ENCODE data around the gene FXYD4.
A peak's percentile ranks its signal among the peaks of the same experiment; 100 is the strongest.

The FXYD4 gene

GRCh38 chr10:43407148-43407575 is 35.7 kb downstream of the FXYD4 start:
- Histone ChIP-seq H3K4me3 (ENCODE audit: low read length) (peak overlapping the region; percentile 79), H3K27ac (ENCODE audit: low read depth, low read length) (peak overlapping the region; percentile 99), H3K4me1 (ENCODE audit: control insufficient read depth, insufficient read depth, low read length) (peaks cover 11% of the 10 kb centered on the region), H3K9ac (ENCODE audit: low read length) (peak overlapping the region; percentile 49), H3K27me3 (ENCODE audit: control insufficient read depth, insufficient read depth, low read length) (no peaks in the 10 kb centered on the region), H3K36me3 (ENCODE audit: control insufficient read depth, insufficient read depth, low read length) (no peaks in the 10 kb centered on the region)

- H3K27ac ChIP-seq (ENCODE audit: low read depth, low read length): peak overlapping the region; percentile 99
- H3K36me3 ChIP-seq (ENCODE audit: control insufficient read depth, insufficient read depth, low read length): no peaks in the 10 kb centered on the region
- H3K4me1 ChIP-seq (ENCODE audit: control insufficient read depth, insufficient read depth, low read length): peaks cover 11% of the 10 kb centered on the region
- H3K9ac ChIP-seq (ENCODE audit: low read length): peak overlapping the region; percentile 57
- no peaks in the 10 kb centered on the region for H3K27me3 ChIP-seq (ENCODE audit: control insufficient read depth, insufficient read depth, low read length)
- H3K4me3 ChIP-seq (ENCODE audit: low read length): peak overlapping the region; percentile 79
Observed at GRCh38 chr10:43407576-43408330, 36.3 kb downstream of the FXYD4 start.

GRCh38 chr10:43408331-43408709 is 36.9 kb downstream of the FXYD4 start:
- Histone ChIP-seq H3K36me3 (ENCODE audit: control insufficient read depth, insufficient read depth, low read length) (no peaks in the 10 kb centered on the region), H3K9ac (ENCODE audit: low read length) (peak overlapping the region; percentile 57), H3K27ac (ENCODE audit: low read depth, low read length) (peak overlapping the region; percentile 99), H3K4me3 (ENCODE audit: low read length) (peak overlapping the region; percentile 79), H3K4me1 (ENCODE audit: control insufficient read depth, insufficient read depth, low read length) (peaks cover 11% of the 10 kb centered on the region), H3K27me3 (ENCODE audit: control insufficient read depth, insufficient read depth, low read length) (no peaks in the 10 kb centered on the region)

- peak within 1 kb of the TSS; percentile 99 for H3K4me3 ChIP-seq (ENCODE audit: low read length)
- H3K9ac ChIP-seq (ENCODE audit: low read length): peak within 1 kb of the TSS; percentile 98
- H3K27ac ChIP-seq (ENCODE audit: low read depth, low read length): peak within 1 kb of the TSS; percentile 99
- peaks cover 11% of the 10 kb centered on the region for H3K4me1 ChIP-seq (ENCODE audit: control insufficient read depth, insufficient read depth, low read length)
- H3K27me3 ChIP-seq (ENCODE audit: control insufficient read depth, insufficient read depth, low read length): no peaks in the 10 kb centered on the region
- no peaks in the 10 kb centered on the region for H3K36me3 ChIP-seq (ENCODE audit: control insufficient read depth, insufficient read depth, low read length)
Observed at GRCh38 chr10:43408710-43409384, 37.4 kb downstream of the FXYD4 start, which contains the start of gene HNRNPF. Gene HNRNPF, minus strand, starts transcription at chr10:43409186. Its CDS starts 21,302 bp downstream, at chr10:43387884.

- Histone ChIP-seq H3K9ac (ENCODE audit: low read length) (peak overlapping the region; percentile 98), H3K36me3 (ENCODE audit: control insufficient read depth, insufficient read depth, low read length) (no peaks in the 10 kb centered on the region), H3K27me3 (ENCODE audit: control insufficient read depth, insufficient read depth, low read length) (no peaks in the 10 kb centered on the region), H3K4me1 (ENCODE audit: control insufficient read depth, insufficient read depth, low read length) (peaks cover 11% of the 10 kb centered on the region), H3K27ac (ENCODE audit: low read depth, low read length) (peak overlapping the region; percentile 99), H3K4me3 (ENCODE audit: low read length) (peak overlapping the region; percentile 99)
Observed at GRCh38 chr10:43409385-43410109, 38.1 kb downstream of the FXYD4 start.

- H3K4me3 ChIP-seq (ENCODE audit: low read length): peak overlapping the region; percentile 99
- no peak overlapping the region for H3K27ac ChIP-seq (ENCODE audit: low read depth, low read length)
- no peaks in the 10 kb centered on the region for H3K36me3 ChIP-seq (ENCODE audit: control insufficient read depth, insufficient read depth, low read length)
- H3K9ac ChIP-seq (ENCODE audit: low read length): no peak overlapping the region
- H3K27me3 ChIP-seq (ENCODE audit: control insufficient read depth, insufficient read depth, low read length): no peaks in the 10 kb centered on the region
- H3K4me1 ChIP-seq (ENCODE audit: control insufficient read depth, insufficient read depth, low read length): peaks cover 11% of the 10 kb centered on the region
Observed at GRCh38 chr10:43410345-43410744, 38.9 kb downstream of the FXYD4 start.

- Histone ChIP-seq H3K36me3 (ENCODE audit: control insufficient read depth, insufficient read depth, low read length) (no peaks in the 10 kb centered on the region), H3K27ac (ENCODE audit: low read depth, low read length) (no peak overlapping the region), H3K4me3 (ENCODE audit: low read length) (no peak overlapping the region), H3K4me1 (ENCODE audit: control insufficient read depth, insufficient read depth, low read length) (peaks cover 2% of the 10 kb centered on the region), H3K27me3 (ENCODE audit: control insufficient read depth, insufficient read depth, low read length) (no peaks in the 10 kb centered on the region), H3K9ac (ENCODE audit: low read length) (no peak overlapping the region)
Observed at GRCh38 chr10:43411536-43411935, 40.1 kb downstream of the FXYD4 start.

GRCh38 chr10:43415544-43415943 is 44.1 kb downstream of the FXYD4 start:
- Histone ChIP-seq H3K4me3 (ENCODE audit: low read length) (no peak overlapping the region), H3K36me3 (ENCODE audit: control insufficient read depth, insufficient read depth, low read length) (no peaks in the 10 kb centered on the region), H3K27ac (ENCODE audit: low read depth, low read length) (no peak overlapping the region), H3K4me1 (ENCODE audit: control insufficient read depth, insufficient read depth, low read length) (no peaks in the 10 kb centered on the region), H3K9ac (ENCODE audit: low read length) (no peak overlapping the region), H3K27me3 (ENCODE audit: control insufficient read depth, insufficient read depth, low read length) (no peaks in the 10 kb centered on the region)

GRCh38 chr10:43417950-43418768 is 46.7 kb downstream of the FXYD4 start:
- no peaks in the 10 kb centered on the region for H3K27me3 ChIP-seq (ENCODE audit: control insufficient read depth, insufficient read depth, low read length)
- H3K9ac ChIP-seq (ENCODE audit: low read length): no peak overlapping the region
- H3K36me3 ChIP-seq (ENCODE audit: control insufficient read depth, insufficient read depth, low read length): no peaks in the 10 kb centered on the region
- H3K4me3 ChIP-seq (ENCODE audit: low read length): no peak overlapping the region
- no peak overlapping the region for H3K27ac ChIP-seq (ENCODE audit: low read depth, low read length)
- peaks cover 5% of the 10 kb centered on the region for H3K4me1 ChIP-seq (ENCODE audit: control insufficient read depth, insufficient read depth, low read length)

GRCh38 chr10:43419997-43420368 is 48.5 kb downstream of the FXYD4 start:
- Histone ChIP-seq H3K4me1 (ENCODE audit: control insufficient read depth, insufficient read depth, low read length) (peaks cover 5% of the 10 kb centered on the region), H3K9ac (ENCODE audit: low read length) (peak overlapping the region; percentile 78), H3K4me3 (ENCODE audit: low read length) (peak overlapping the region; percentile 85), H3K27me3 (ENCODE audit: control insufficient read depth, insufficient read depth, low read length) (no peaks in the 10 kb centered on the region), H3K36me3 (ENCODE audit: control insufficient read depth, insufficient read depth, low read length) (no peaks in the 10 kb centered on the region), H3K27ac (ENCODE audit: low read depth, low read length) (peak overlapping the region; percentile 94)

GRCh38 chr10:43420369-43421200 is 49.1 kb downstream of the FXYD4 start:
- Histone ChIP-seq H3K9ac (ENCODE audit: low read length) (peak overlapping the region; percentile 78), H3K27me3 (ENCODE audit: control insufficient read depth, insufficient read depth, low read length) (no peaks in the 10 kb centered on the region), H3K36me3 (ENCODE audit: control insufficient read depth, insufficient read depth, low read length) (no peaks in the 10 kb centered on the region), H3K27ac (ENCODE audit: low read depth, low read length) (peak overlapping the region; percentile 94), H3K4me1 (ENCODE audit: control insufficient read depth, insufficient read depth, low read length) (peaks cover 5% of the 10 kb centered on the region), H3K4me3 (ENCODE audit: low read length) (peak overlapping the region; percentile 85)

Measured in rectal smooth muscle tissue (tissue), 1 donor.